Endothelial cell of umbilical vein (primary cell): Measurements from ENCODE around the gene IFI27.

Experiments used
- CTCF ChIP-seq, 2 donors: IDR thresholded peaks; 1 replicate in 1 of 2; 2 replicates in 1 of 2; pipeline ENCODE4 v1.5.1; 2011; ENCODE audit warnings: low read length in 2 of 2, mild to moderate bottlenecking in 2 of 2, moderate library complexity in 2 of 2, control low read depth in 1 of 2, inconsistent platforms in 1 of 2, low read depth in 1 of 2; ENCODE audit not compliant: insufficient read depth in 1 of 2; ENCODE audit errors: extremely low read depth in 1 of 2
- POLR2A ChIP-seq: IDR thresholded peaks from 2 replicates; pipeline ENCODE4 v1.6.1; 2012; ENCODE audit warnings: low read depth, mild to moderate bottlenecking, control low read depth, low read length

GRCh38 chr14:94145902-94146527 is 35.5 kb downstream of the IFI27 start:
- TF ChIP-seq CTCF (IDR thresholded peaks at IDR 0.05; ENCODE audit: extremely low read depth in 1 of 2, insufficient read depth in 1 of 2, low read depth in 1 of 2, low read length in 2 of 2): no peak
- TF ChIP-seq POLR2A: no peak
